ENCODE results near the gene RAC3.

DNA sequence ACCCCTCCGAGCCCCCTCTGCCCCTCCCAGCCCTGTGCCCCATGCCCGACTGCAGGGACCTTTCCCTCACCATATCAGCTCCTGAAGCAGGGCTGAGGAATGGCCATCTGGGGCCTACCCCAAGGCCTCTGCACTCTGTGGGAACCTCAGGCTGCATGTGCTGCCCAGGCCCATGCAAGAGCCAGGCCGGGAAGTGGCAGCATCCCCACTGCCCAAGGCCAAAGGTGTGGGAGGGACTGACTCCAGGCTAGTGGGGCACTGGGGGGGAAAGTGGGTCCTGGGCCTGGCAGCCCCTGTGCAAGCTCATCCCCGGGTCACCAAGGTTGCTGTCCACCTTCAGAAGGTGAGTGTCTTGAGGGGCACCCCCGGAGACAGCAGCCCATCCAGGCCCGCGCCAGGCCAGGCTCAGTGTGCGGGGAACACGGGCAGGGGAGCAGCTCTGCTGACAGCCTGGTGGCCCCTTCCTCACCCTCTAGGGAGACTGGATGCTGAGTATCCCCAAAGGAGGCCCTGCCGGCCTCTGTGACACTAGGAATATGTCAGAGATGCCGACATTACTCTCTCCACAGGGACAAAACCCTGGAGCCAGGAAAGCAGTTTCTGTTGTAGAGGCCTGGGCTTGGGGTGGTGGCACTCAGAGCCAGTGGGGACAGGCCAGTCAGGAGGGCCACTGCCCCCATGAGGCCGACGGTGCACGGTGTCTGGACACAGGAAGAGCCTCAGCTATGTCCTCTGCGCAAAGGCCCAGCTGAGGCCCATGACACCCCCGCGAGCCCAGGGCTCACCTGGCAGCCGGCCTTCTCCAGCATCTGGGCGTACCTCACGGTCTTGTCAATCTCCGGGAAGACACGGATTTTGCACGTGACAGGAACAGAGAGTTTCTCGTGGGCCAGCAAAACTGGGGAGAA, 30.9 kb downstream of the RAC3 start:
- TF ChIP-seq, protein P1, sequence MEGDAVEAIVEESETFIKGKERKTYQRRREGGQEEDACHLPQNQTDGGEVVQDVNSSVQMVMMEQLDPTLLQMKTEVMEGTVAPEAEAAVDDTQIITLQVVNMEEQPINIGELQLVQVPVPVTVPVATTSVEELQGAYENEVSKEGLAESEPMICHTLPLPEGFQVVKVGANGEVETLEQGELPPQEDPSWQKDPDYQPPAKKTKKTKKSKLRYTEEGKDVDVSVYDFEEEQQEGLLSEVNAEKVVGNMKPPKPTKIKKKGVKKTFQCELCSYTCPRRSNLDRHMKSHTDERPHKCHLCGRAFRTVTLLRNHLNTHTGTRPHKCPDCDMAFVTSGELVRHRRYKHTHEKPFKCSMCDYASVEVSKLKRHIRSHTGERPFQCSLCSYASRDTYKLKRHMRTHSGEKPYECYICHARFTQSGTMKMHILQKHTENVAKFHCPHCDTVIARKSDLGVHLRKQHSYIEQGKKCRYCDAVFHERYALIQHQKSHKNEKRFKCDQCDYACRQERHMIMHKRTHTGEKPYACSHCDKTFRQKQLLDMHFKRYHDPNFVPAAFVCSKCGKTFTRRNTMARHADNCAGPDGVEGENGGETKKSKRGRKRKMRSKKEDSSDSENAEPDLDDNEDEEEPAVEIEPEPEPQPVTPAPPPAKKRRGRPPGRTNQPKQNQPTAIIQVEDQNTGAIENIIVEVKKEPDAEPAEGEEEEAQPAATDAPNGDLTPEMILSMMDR (IDR thresholded peaks at IDR 0.05 in 8 of 11, conservative IDR thresholded peaks at IDR 0.05 in 3 of 11) = no peak
- TF ChIP-seq POLR2A (IDR thresholded peaks at IDR 0.05) (no peak), POLR2AphosphoS5 (IDR thresholded peaks at IDR 0.05) (no peak)
